Left forelimb (tissue), 1 donor: ENCODE results near the gene CTAG1B.
"Not testable (repeated sequence)": the region's sequence is repeated elsewhere in the genome, so short reads cannot be mapped to it uniquely, and the experiment has no call there.

Experiments
- DNase-seq: peaks from one replicate; pipeline ENCODE4 v3.0.0-alpha.2; 2018; ENCODE audit warnings: low spot score

The CTAG1B gene

GRCh38 chrX:154619182-154619581, at the start of gene CTAG1B:
Gene CTAG1B (minus strand): TSS chrX:154619282. CDS start chrX:154619218, 64 bp downstream.
- DNase-seq = not testable (repeated sequence)

GRCh38 chrX:154661899-154662298, 42.8 kb upstream of the CTAG1B start:
- no peak for DNase-seq

- DNase-seq = no peak
These were observed 42.1 kb upstream of the CTAG1B start for GRCh38 chrX:154661170-154661569.

- no peak for DNase-seq
These were observed 41.5 kb upstream of the CTAG1B start for GRCh38 chrX:154660541-154660940.

GRCh38 chrX:154658957-154659356, 39.9 kb upstream of the CTAG1B start:
- no peak for DNase-seq

- DNase-seq = no peak
These were observed 39.1 kb upstream of the CTAG1B start for GRCh38 chrX:154658187-154658586.

GRCh38 chrX:154657226-154657805, 38.2 kb upstream of the CTAG1B start:
- no peak for DNase-seq

GRCh38 chrX:154655786-154656185, 36.7 kb upstream of the CTAG1B start:
- no peak for DNase-seq

- no peak for DNase-seq
These were observed 36.3 kb upstream of the CTAG1B start for GRCh38 chrX:154655346-154655745.

GRCh38 chrX:154654925-154655324, 35.8 kb upstream of the CTAG1B start:
- DNase-seq = no peak

- no peak for DNase-seq
These were observed 35.3 kb upstream of the CTAG1B start for GRCh38 chrX:154654372-154654771.

- not testable (repeated sequence) for DNase-seq
These were observed 34.3 kb upstream of the CTAG1B start, which contains the start of gene CTAG2 for GRCh38 chrX:154653413-154653812. Gene CTAG2 (minus strand): TSS chrX:154653579. CDS start chrX:154653515, 64 bp downstream.

GRCh38 chrX:154653048-154653401, 33.9 kb upstream of the CTAG1B start:
- no peak for DNase-seq

GRCh38 chrX:154652311-154653047, 33.4 kb upstream of the CTAG1B start:
- DNase-seq = no peak

GRCh38 chrX:154650221-154650510, 31.1 kb upstream of the CTAG1B start:
- DNase-seq = no peak

GRCh38 chrX:154649503-154650220, 30.6 kb upstream of the CTAG1B start:
- DNase-seq = no peak

GRCh38 chrX:154648931-154649330, 29.8 kb upstream of the CTAG1B start:
- DNase-seq = no peak

- DNase-seq = not testable (repeated sequence)
These were observed 26.8 kb upstream of the CTAG1B start for GRCh38 chrX:154645745-154646378.

GRCh38 chrX:154643708-154644107, 24.6 kb upstream of the CTAG1B start:
- not testable (repeated sequence) for DNase-seq

- DNase-seq = not testable (repeated sequence)
These were observed 22.7 kb upstream of the CTAG1B start for GRCh38 chrX:154641740-154642139.

- not testable (repeated sequence) for DNase-seq
These were observed 14.6 kb upstream of the CTAG1B start for GRCh38 chrX:154633661-154634060.

- not testable (repeated sequence) for DNase-seq
These were observed 11.9 kb upstream of the CTAG1B start for GRCh38 chrX:154630949-154631348.

GRCh38 chrX:154628960-154629359, 9.9 kb upstream of the CTAG1B start:
- not testable (repeated sequence) for DNase-seq
